Hypothalamus (tissue), 51 donors: ENCODE data around the gene NR1D1.
"Not testable (repeated sequence)": the region's sequence is repeated elsewhere in the genome, so short reads cannot be mapped to it uniquely, and the experiment has no call there.

ENCODE experiments used
- DNase-seq, 51 donors: peaks; one replicate each; lab custom pipeline; 2025; lab: John Stamatoyannopoulos, UW

The NR1D1 gene

GRCh38 chr17:40100419-40100668 lies at the start of gene NR1D1:
NR1D1 (minus strand) TSS chr17:40100589; CDS start chr17:40100094, 495 bp downstream.
- no peak for DNase-seq

- DNase-seq: no peak
Measured at GRCh38 chr17:40148527-40148926, 48.1 kb upstream of the NR1D1 start.

- DNase-seq: no peak
Measured at GRCh38 chr17:40145476-40145875, 45.1 kb upstream of the NR1D1 start.

GRCh38 chr17:40143166-40143565 lies 42.8 kb upstream of the NR1D1 start:
- DNase-seq: not testable (repeated sequence)

- peak in 11 of 51 donors; percentile 4 to 55 (median 24) for DNase-seq
Measured at GRCh38 chr17:40139566-40140058, 39.2 kb upstream of the NR1D1 start.

- DNase-seq: no peak
Measured at GRCh38 chr17:40135817-40136216, 35.4 kb upstream of the NR1D1 start.

- DNase-seq: no peak
Measured at GRCh38 chr17:40134184-40134583, 33.8 kb upstream of the NR1D1 start.

- peak in 3 of 51 donors; percentile 4 to 26 (median 5) for DNase-seq
Measured at GRCh38 chr17:40130352-40131042, 30.1 kb upstream of the NR1D1 start.

GRCh38 chr17:40129498-40129897 lies 29.1 kb upstream of the NR1D1 start:
- no peak for DNase-seq

- peak in 6 of 51 donors; percentile 13 to 30 (median 27) for DNase-seq
Measured at GRCh38 chr17:40124279-40125141, 24.1 kb upstream of the NR1D1 start.

GRCh38 chr17:40123811-40124114 lies 23.4 kb upstream of the NR1D1 start:
- no peak for DNase-seq

- peak in 28 of 51 donors; percentile 8 to 53 (median 34) for DNase-seq
Measured at GRCh38 chr17:40122999-40123810, 22.8 kb upstream of the NR1D1 start.

GRCh38 chr17:40122136-40122998 lies 22.0 kb upstream of the NR1D1 start:
- peak in 22 of 51 donors; percentile 9 to 81 (median 64) for DNase-seq

GRCh38 chr17:40121181-40122135 lies 21.1 kb upstream of the NR1D1 start, which contains the start of gene MSL1:
MSL1 (plus strand) TSS chr17:40121971; CDS start chr17:40122613, 642 bp downstream.
- DNase-seq: peak in 49 of 51 donors; percentile 54 to 92 (median 81)

- no peak for DNase-seq
Measured at GRCh38 chr17:40115101-40115436, 14.7 kb upstream of the NR1D1 start.

GRCh38 chr17:40113907-40114245 lies 13.5 kb upstream of the NR1D1 start:
- no peak for DNase-seq

- DNase-seq: peak; percentile 52 to 97 (median 90)
Measured at GRCh38 chr17:40113110-40113906, 12.9 kb upstream of the NR1D1 start.

GRCh38 chr17:40112718-40113109 lies 12.3 kb upstream of the NR1D1 start:
- DNase-seq: no peak
